IPS-15b (cell line): ENCODE results near the gene ANTXR2.

Experiments
- H3K27me3 ChIP-seq: one replicate; pipeline ENCODE4 v1.6.1; 2013; ENCODE audit warnings: low read length; ENCODE audit not compliant: control insufficient read depth, insufficient read depth
- H3K36me3 ChIP-seq: one replicate; pipeline ENCODE4 v1.6.1; 2013; ENCODE audit warnings: low read length; ENCODE audit not compliant: control insufficient read depth, insufficient read depth
- H3K4me1 ChIP-seq: one replicate; pipeline ENCODE4 v1.6.1; 2013; ENCODE audit warnings: mild to moderate bottlenecking, low read length; ENCODE audit not compliant: control insufficient read depth, insufficient read depth
- H3K4me3 ChIP-seq: one replicate; pipeline ENCODE4 v1.5.1; 2013; ENCODE audit warnings: low read depth, low read length
- H3K9ac ChIP-seq: one replicate; pipeline ENCODE4 v1.6.1; 2013; ENCODE audit warnings: low read depth, mild to moderate bottlenecking, low read length
- H3K9me3 ChIP-seq: one replicate; pipeline ENCODE4 v1.6.1; 2013; ENCODE audit warnings: mild to moderate bottlenecking, low read length; ENCODE audit not compliant: control insufficient read depth, insufficient read depth

ANTXR2 gene

GRCh38 chr4:79865201-79865597, 207.8 kb downstream of the ANTXR2 start:
- H3K4me1 ChIP-seq, result peaks cover 4% of the 10 kb centered on the region
- no peak overlapping the region for H3K4me3 ChIP-seq
- H3K9me3 ChIP-seq, result no peaks in the 10 kb centered on the region
- H3K9ac ChIP-seq, result no peak overlapping the region
- no peaks in the 10 kb centered on the region for H3K27me3 ChIP-seq
- H3K36me3 ChIP-seq, result no peaks in the 10 kb centered on the region

GRCh38 chr4:79864500-79865200, 208.4 kb downstream of the ANTXR2 start:
- Histone ChIP-seq H3K36me3 (no peaks in the 10 kb centered on the region), H3K27me3 (no peaks in the 10 kb centered on the region), H3K4me3 (no peak overlapping the region), H3K9ac (no peak overlapping the region), H3K4me1 (peaks cover 1% of the 10 kb centered on the region), H3K9me3 (no peaks in the 10 kb centered on the region)

GRCh38 chr4:79863333-79863732, 209.7 kb downstream of the ANTXR2 start:
- Histone ChIP-seq H3K9ac (no peak overlapping the region), H3K9me3 (no peaks in the 10 kb centered on the region), H3K27me3 (no peaks in the 10 kb centered on the region), H3K36me3 (no peaks in the 10 kb centered on the region), H3K4me1 (no peaks in the 10 kb centered on the region), H3K4me3 (no peak overlapping the region)

GRCh38 chr4:79862821-79863220, 210.2 kb downstream of the ANTXR2 start:
- no peaks in the 10 kb centered on the region for H3K36me3 ChIP-seq
- no peaks in the 10 kb centered on the region for H3K27me3 ChIP-seq
- H3K9ac ChIP-seq, result no peak overlapping the region
- no peaks in the 10 kb centered on the region for H3K9me3 ChIP-seq
- H3K4me3 ChIP-seq, result no peak overlapping the region
- H3K4me1 ChIP-seq, result no peaks in the 10 kb centered on the region

GRCh38 chr4:79857811-79858210, 215.2 kb downstream of the ANTXR2 start:
- Histone ChIP-seq H3K4me1 (peaks cover 2% of the 10 kb centered on the region), H3K9me3 (no peaks in the 10 kb centered on the region), H3K4me3 (no peak overlapping the region), H3K36me3 (no peaks in the 10 kb centered on the region), H3K9ac (no peak overlapping the region), H3K27me3 (no peaks in the 10 kb centered on the region)

DNA sequence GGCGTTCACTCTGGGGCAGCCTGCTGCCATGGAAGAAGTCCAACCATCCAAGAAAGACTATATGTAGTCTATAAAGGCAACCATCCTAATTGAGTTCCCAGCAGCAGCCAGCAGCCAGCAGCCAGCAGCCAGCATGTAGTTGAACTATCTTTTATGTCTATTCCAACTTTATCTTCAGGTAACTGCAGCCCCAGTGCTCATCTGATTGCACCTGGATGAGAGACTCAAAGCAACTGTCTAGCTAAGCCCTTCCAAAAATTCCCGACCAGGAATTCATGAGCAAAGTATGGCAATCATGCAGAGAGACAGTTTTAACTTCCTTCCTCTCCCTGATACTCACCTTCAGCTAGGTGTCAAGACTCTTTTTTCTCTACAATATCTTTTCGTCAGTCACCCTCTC, 216.8 kb downstream of the ANTXR2 start:
- Histone ChIP-seq H3K9me3 (no peaks in the 10 kb centered on the region), H3K4me1 (peaks cover 2% of the 10 kb centered on the region), H3K27me3 (no peaks in the 10 kb centered on the region), H3K4me3 (no peak overlapping the region), H3K36me3 (no peaks in the 10 kb centered on the region), H3K9ac (no peak overlapping the region)

DNA sequence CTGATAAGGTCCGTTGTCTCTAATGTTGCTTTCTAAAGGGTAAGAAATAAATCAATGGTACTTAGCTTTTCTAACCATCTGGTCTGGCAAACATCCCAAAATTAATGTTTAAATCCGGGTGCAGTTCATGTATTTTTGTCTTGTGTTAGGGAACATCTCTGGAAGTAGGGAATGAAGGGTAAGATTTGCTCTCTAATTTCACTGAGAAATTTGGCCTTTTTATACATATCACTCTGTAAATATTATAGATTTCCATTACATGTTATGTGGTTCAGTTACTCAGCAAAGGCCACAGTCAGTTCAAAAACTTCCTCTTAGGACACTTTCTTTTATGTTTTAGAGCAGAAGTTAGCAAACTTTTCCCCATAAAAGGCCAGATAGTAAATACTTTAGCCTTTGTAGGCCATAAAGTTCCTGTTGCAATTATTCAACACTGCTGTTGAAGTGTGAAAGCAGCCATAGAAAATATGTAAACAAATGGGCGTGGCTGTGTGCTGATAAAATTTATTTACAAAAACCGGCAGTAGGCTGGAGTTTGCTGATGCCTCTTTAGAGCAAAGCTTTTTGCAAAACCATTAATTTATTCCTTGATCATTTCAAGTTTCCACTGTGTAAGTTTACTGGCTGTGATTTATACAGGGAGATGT, 218.1 kb downstream of the ANTXR2 start:
- no peaks in the 10 kb centered on the region for H3K36me3 ChIP-seq
- no peak overlapping the region for H3K4me3 ChIP-seq
- H3K4me1 ChIP-seq, result peaks cover 2% of the 10 kb centered on the region
- no peak overlapping the region for H3K9ac ChIP-seq
- no peaks in the 10 kb centered on the region for H3K9me3 ChIP-seq
- no peaks in the 10 kb centered on the region for H3K27me3 ChIP-seq

DNA sequence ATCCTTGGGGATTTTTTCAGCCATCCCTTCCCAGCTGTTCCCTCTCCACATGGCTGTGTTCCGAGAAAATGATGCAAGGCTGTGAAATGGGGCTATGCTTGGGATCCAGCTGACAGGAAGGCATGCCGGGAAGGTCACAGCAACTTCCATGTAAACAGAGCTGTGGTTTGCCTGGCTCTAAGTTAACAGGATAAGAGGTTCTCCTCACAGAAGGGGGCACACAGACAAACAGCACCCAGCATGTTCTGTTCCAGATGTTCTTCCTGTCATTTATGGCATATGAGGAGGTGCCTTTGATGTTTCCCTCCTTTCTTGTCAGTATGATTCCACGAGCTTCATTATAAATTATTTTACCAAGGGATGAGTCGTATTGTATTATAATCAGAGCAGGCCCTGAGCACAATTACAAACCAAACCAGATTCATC, 220.7 kb downstream of the ANTXR2 start:
- Histone ChIP-seq H3K36me3 (no peaks in the 10 kb centered on the region), H3K27me3 (no peaks in the 10 kb centered on the region), H3K4me1 (peaks cover 2% of the 10 kb centered on the region), H3K9me3 (no peaks in the 10 kb centered on the region), H3K9ac (no peak overlapping the region), H3K4me3 (no peak overlapping the region)

GRCh38 chr4:79851625-79852304, 221.3 kb downstream of the ANTXR2 start:
- H3K4me3 ChIP-seq, result no peak overlapping the region
- no peaks in the 10 kb centered on the region for H3K9me3 ChIP-seq
- no peaks in the 10 kb centered on the region for H3K27me3 ChIP-seq
- no peak overlapping the region for H3K9ac ChIP-seq
- H3K4me1 ChIP-seq, result peaks cover 2% of the 10 kb centered on the region
- no peaks in the 10 kb centered on the region for H3K36me3 ChIP-seq
